GM21529 (cell line): ENCODE data around the gene CRB1.

ENCODE experiments used
- ATAC-seq: cut with Tn5 transposase; IDR thresholded peaks from one replicate; pipeline ENCODE4 v1.9.1; 2021; ENCODE audit not compliant: unreplicated experiment

The CRB1 gene

GRCh38 chr1:197515421-197515820 lies 247.4 kb downstream of the CRB1 start:
- no peak for ATAC-seq

- peak; percentile 44 for ATAC-seq
Measured at GRCh38 chr1:197519741-197520334, 251.8 kb downstream of the CRB1 start.

DNA sequence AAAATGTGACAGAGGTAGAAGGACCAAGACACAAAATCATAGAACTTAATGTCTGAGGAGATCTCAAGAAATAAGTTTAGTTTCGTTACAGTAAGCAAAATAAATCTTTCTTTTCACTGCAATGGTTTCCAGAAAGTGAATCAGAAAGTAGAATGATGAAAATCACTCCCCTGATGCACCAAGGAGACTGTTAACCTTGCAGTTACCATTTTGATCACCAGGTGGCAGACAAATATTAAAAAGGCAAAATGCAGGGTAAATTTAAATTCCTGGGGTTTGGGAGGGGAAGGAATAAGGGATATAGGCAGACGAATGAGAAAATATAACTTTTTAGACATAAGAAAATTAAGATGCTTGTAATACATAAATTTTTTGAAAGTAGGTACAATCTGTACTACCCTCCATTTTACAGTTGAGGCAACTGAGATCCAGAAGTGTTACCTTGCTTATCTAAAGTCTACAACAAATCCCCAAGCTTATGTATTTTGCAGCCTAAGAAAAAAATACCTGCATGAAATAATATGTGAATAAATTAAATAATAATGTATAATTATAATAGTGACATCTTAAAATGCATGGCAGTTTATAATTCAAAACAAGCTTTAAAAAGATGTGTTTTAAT lies 253.2 kb downstream of the CRB1 start:
- ATAC-seq: peak; percentile 81

DNA sequence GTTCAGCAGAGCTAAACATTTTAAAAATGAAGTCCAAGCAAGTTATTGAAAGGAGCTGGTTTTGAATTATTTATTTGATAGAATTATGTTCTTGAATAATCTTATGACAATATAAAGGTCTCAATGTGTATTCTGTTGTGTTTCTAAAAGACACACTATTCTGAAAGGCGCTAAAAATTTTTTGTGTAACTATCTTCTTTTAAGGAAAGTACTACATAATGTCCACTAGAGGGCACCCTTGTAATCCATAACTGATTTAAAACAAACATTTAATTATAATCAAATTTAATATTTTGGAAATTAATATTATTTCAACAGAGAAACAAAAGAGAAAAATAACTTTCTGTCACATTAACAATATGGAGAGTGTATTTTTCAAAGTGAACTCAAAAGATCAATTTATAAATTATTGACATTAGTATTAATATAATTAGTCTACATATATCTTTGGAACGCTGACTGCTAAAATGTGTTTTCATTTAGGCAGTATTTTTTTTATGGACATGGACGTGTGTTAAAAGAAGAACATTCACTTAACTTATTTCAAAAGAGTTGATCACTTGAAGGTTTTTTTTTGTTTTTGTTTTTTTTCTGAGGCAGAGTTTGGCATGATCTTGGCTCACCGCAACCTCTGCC lies 258.8 kb downstream of the CRB1 start:
- no peak for ATAC-seq
